ENCODE results near the gene PRIM2. TPM values are rescaled to one million over a fixed set of nuclear protein-coding genes. Genes with fewer than 3 reads are reported as not detected.

PRIM2 gene
- total RNA-seq, 1 experiment from 2014 or later, result 44.0 TPM

DNA sequence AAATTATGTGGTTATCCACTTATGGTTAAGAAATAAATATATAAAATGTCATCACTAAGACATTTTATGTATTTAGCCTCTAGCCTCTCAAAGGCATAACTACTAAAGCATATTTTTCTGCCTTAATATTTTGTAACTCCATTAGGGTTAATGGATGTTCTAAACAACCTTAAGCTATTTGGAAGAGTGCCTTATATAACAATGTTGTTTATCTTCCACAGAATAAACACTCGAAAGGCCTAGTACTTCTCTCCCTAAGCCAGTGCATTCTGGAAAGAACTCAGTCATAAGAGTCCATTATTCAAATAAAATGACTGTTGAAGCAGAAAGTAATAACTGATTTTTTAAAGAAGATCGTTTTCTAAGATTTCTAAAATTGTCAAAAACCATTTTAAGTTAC lies 15.0 kb upstream of the PRIM2 start:
- BruUV-seq (replicated peaks), result no TSS peak
- no peaks in the 10 kb centered on the region for H3K36me3 ChIP-seq (ENCODE audit: control insufficient read depth in 1 of 2, insufficient read depth in 2 of 2, low read length in 2 of 2)
- no peak overlapping the region for H2AFZ ChIP-seq (ENCODE audit: low read depth, low read length, poor library complexity, severe bottlenecking)
- ChIA-PET POLR2A (no interaction called here), CTCF (interaction anchor here (1.1 kb wide), 1 partner anchor 22 kb away, joined by 3 read pairs; no protein-coding TSS in a partner anchor), RAD21 (ENCODE audit: low non-redundant PET in 1 of 2, low total read pairs in 2 of 2, uncharacterized antibody in 2 of 2, unreplicated experiment in 2 of 2) (no interaction called here)
- TF ChIP-seq POLR2AphosphoS5 (IDR thresholded peaks at IDR 0.05; ENCODE audit: low read depth, low read length), result no peak
- no peak for TF ChIP-seq TCF7L2 (IDR thresholded peaks at IDR 0.05; ENCODE audit: borderline replicate concordance, extremely low read depth, insufficient read depth, insufficient read length)
- no peak for TF ChIP-seq ZNF274 (IDR thresholded peaks at IDR 0.05; ENCODE audit: low read depth, low read length)
- intact Hi-C loops (cut with micrococcal nuclease), result no loop called here
- no peak for ATAC-seq
- H3K9ac ChIP-seq (ENCODE audit: low read length), result no peak overlapping the region
- no peak for DNase-seq (ENCODE audit: low read depth, low spot score)
- H3K4me1 ChIP-seq (ENCODE audit: control insufficient read depth in 1 of 2, insufficient read depth in 2 of 2, low read length in 2 of 2), result no peaks in the 10 kb centered on the region
- H4K20me1 ChIP-seq (ENCODE audit: insufficient read depth), result no peaks in the 10 kb centered on the region
- H3K4me2 ChIP-seq (ENCODE audit: low read length), result no peak overlapping the region
- no peak overlapping the region for H3K4me3 ChIP-seq (replicated peaks in 1 of 2; ENCODE audit: low read depth in 1 of 2, low read length in 2 of 2)
- no peak overlapping the region for H3K27ac ChIP-seq (ENCODE audit: low read depth, low read length)
- H3K79me2 ChIP-seq (ENCODE audit: insufficient read depth, low read length), result no peaks in the 10 kb centered on the region
- no peaks in the 10 kb centered on the region for H3K9me3 ChIP-seq (ENCODE audit: control insufficient read depth in 1 of 2, insufficient read depth in 1 of 2, low read depth in 1 of 2, low read length in 2 of 2)
- H3K9me2 ChIP-seq (ENCODE audit: insufficient read depth), result no peaks in the 10 kb centered on the region
- no peaks in the 10 kb centered on the region for H3K27me3 ChIP-seq (ENCODE audit: insufficient read depth, low read length)

DNA sequence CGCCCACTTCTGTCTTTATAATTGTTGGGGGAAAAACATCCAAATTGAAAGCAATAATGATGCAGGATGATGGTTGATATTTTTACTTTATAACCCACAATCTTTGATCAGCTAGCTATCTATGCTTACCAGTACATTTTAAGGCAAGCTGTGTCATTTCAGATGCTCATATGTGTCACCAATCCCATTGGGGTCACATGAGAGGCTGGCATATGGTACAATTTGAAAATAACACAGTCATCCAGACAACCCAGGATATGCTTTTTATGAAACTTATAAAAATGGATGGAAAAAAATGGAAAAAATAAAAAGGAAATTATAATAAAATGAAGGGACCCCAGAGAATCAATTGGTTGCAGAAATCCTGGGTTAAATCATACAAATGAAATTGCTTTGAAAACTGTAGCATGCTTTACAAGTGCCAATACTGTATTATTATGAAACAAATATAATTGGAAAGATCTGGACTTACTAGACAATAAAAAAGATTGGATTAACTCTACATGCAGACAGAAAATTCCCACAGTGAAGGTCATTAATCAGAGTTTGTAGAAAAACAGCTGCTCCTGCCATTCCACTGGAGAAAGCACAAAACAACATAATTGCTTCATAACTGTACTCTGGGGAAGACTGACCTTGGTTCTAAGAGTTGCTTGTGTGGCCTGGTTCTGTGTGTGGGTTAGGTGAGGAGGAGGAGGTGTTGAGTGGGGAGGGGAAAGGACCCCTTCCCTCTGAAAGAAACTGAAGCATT lies 13.3 kb upstream of the PRIM2 start:
- TF ChIP-seq TCF7L2 (IDR thresholded peaks at IDR 0.05; ENCODE audit: borderline replicate concordance, extremely low read depth, insufficient read depth, insufficient read length), result no peak
- no peak for TF ChIP-seq CEBPB (IDR thresholded peaks at IDR 0.05; ENCODE audit: low read depth)
- TF ChIP-seq, protein P1, sequence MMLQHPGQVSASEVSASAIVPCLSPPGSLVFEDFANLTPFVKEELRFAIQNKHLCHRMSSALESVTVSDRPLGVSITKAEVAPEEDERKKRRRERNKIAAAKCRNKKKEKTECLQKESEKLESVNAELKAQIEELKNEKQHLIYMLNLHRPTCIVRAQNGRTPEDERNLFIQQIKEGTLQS (IDR thresholded peaks at IDR 0.05), result no peak
- TF ChIP-seq, protein P2, sequence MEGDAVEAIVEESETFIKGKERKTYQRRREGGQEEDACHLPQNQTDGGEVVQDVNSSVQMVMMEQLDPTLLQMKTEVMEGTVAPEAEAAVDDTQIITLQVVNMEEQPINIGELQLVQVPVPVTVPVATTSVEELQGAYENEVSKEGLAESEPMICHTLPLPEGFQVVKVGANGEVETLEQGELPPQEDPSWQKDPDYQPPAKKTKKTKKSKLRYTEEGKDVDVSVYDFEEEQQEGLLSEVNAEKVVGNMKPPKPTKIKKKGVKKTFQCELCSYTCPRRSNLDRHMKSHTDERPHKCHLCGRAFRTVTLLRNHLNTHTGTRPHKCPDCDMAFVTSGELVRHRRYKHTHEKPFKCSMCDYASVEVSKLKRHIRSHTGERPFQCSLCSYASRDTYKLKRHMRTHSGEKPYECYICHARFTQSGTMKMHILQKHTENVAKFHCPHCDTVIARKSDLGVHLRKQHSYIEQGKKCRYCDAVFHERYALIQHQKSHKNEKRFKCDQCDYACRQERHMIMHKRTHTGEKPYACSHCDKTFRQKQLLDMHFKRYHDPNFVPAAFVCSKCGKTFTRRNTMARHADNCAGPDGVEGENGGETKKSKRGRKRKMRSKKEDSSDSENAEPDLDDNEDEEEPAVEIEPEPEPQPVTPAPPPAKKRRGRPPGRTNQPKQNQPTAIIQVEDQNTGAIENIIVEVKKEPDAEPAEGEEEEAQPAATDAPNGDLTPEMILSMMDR (IDR thresholded peaks at IDR 0.05 in 2 of 3, conservative IDR thresholded peaks at IDR 0.05 in 1 of 3; ENCODE audit: borderline replicate concordance in 1 of 3, insufficient read depth in 1 of 3, low read depth in 2 of 3, low read length in 2 of 3), result no peak
- TF ChIP-seq, protein P3, sequence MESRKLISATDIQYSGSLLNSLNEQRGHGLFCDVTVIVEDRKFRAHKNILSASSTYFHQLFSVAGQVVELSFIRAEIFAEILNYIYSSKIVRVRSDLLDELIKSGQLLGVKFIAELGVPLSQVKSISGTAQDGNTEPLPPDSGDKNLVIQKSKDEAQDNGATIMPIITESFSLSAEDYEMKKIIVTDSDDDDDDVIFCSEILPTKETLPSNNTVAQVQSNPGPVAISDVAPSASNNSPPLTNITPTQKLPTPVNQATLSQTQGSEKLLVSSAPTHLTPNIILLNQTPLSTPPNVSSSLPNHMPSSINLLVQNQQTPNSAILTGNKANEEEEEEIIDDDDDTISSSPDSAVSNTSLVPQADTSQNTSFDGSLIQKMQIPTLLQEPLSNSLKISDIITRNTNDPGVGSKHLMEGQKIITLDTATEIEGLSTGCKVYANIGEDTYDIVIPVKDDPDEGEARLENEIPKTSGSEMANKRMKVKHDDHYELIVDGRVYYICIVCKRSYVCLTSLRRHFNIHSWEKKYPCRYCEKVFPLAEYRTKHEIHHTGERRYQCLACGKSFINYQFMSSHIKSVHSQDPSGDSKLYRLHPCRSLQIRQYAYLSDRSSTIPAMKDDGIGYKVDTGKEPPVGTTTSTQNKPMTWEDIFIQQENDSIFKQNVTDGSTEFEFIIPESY (IDR thresholded peaks at IDR 0.05; ENCODE audit: extremely low read depth, insufficient replicate concordance, low read length), result no peak
- no peak for TF ChIP-seq POLR2AphosphoS5 (IDR thresholded peaks at IDR 0.05; ENCODE audit: low read depth, low read length)
- no peak for TF ChIP-seq JUND (IDR thresholded peaks at IDR 0.05)
- Histone ChIP-seq H3K9me2 (ENCODE audit: insufficient read depth) (no peaks in the 10 kb centered on the region), H3K27me3 (ENCODE audit: insufficient read depth, low read length) (no peaks in the 10 kb centered on the region), H3K36me3 (ENCODE audit: control insufficient read depth in 1 of 2, insufficient read depth in 2 of 2, low read length in 2 of 2) (no peaks in the 10 kb centered on the region), H3K4me2 (ENCODE audit: low read length) (no peak overlapping the region), H3K9me3 (ENCODE audit: control insufficient read depth in 1 of 2, insufficient read depth in 1 of 2, low read depth in 1 of 2, low read length in 2 of 2) (no peaks in the 10 kb centered on the region), H3K4me3 (replicated peaks in 1 of 2; ENCODE audit: low read depth in 1 of 2, low read length in 2 of 2) (no peak overlapping the region), H2AFZ (ENCODE audit: low read depth, low read length, poor library complexity, severe bottlenecking) (no peak overlapping the region), H4K20me1 (ENCODE audit: insufficient read depth) (no peaks in the 10 kb centered on the region), H3K79me2 (ENCODE audit: insufficient read depth, low read length) (no peaks in the 10 kb centered on the region), H3K27ac (ENCODE audit: low read depth, low read length) (no peak overlapping the region), H3K9ac (ENCODE audit: low read length) (no peak overlapping the region), H3K4me1 (ENCODE audit: control insufficient read depth in 1 of 2, insufficient read depth in 2 of 2, low read length in 2 of 2) (no peaks in the 10 kb centered on the region)
- ChIA-PET RAD21 (ENCODE audit: low non-redundant PET in 1 of 2, low total read pairs in 2 of 2, uncharacterized antibody in 2 of 2, unreplicated experiment in 2 of 2) (no interaction called here), CTCF (no interaction called here), POLR2A (no interaction called here)
- ATAC-seq (no peak), DNase-seq (ENCODE audit: low read depth, low spot score) (no peak)
- BruUV-seq (replicated peaks), result no TSS peak
- intact Hi-C loops (cut with micrococcal nuclease), result no loop called here

Measured in HCT116 (cell line).